Activated CD4-positive, CD25-positive, alpha-beta regulatory T cell treated with anti-CD3 and anti-CD28 coated beads, Interleukin-2, amount 50 U/mL, for 72 hours (primary cell): Measurements from ENCODE around the gene SLC39A12.

Experiments used
- DNase-seq: peaks from one replicate; pipeline ENCODE4 v3.0.0; 2021

SLC39A12 gene

GRCh38 chr10:18066947-18067346 lies 115.2 kb downstream of the SLC39A12 start:
- DNase-seq, result no peak

GRCh38 chr10:18068401-18068800 lies 116.7 kb downstream of the SLC39A12 start:
- no peak for DNase-seq

GRCh38 chr10:18071591-18071990 lies 119.9 kb downstream of the SLC39A12 start:
- no peak for DNase-seq

GRCh38 chr10:18073314-18073713 lies 121.6 kb downstream of the SLC39A12 start:
- DNase-seq, result no peak

- DNase-seq, result no peak
Observed at GRCh38 chr10:18075881-18076280, 124.2 kb downstream of the SLC39A12 start.

- DNase-seq, result no peak
Observed at GRCh38 chr10:18079665-18080295, 128.1 kb downstream of the SLC39A12 start.

GRCh38 chr10:18082381-18082780 lies 130.7 kb downstream of the SLC39A12 start:
- no peak for DNase-seq

- no peak for DNase-seq
Observed at GRCh38 chr10:18085855-18086254, 134.1 kb downstream of the SLC39A12 start.

GRCh38 chr10:18086746-18087145 lies 135.0 kb downstream of the SLC39A12 start:
- DNase-seq, result no peak

- no peak for DNase-seq
Observed at GRCh38 chr10:18087355-18087754, 135.6 kb downstream of the SLC39A12 start.
